Fibroblast of pulmonary artery (primary cell): ENCODE measurements around the gene BTBD8.

Experiments used
- DNase-seq: peaks from one replicate; pipeline ENCODE4 v3.0.0-alpha.2; 2010; ENCODE audit warnings: low read depth
- H3K4me3 ChIP-seq: replicated peaks from 2 replicates; pipeline ENCODE4 v1.5.1; 2011; ENCODE audit warnings: low read depth, mild to moderate bottlenecking, control low read depth, low read length, moderate library complexity
- CTCF ChIP-seq: IDR thresholded peaks from 2 replicates; pipeline ENCODE4 v1.5.1; 2011; ENCODE audit warnings: mild to moderate bottlenecking, control low read depth, low read length, inconsistent platforms; ENCODE audit errors: missing control alignments

Gene BTBD8

GRCh38 chr1:92184632-92185031 is 104.5 kb downstream of the BTBD8 start:
- peak; percentile 79 for DNase-seq
- no peak overlapping the region for H3K4me3 ChIP-seq
- TF ChIP-seq CTCF, result no peak

GRCh38 chr1:92186081-92186480 is 105.9 kb downstream of the BTBD8 start:
- no peak overlapping the region for H3K4me3 ChIP-seq
- no peak for TF ChIP-seq CTCF
- peak; percentile 33 for DNase-seq

- TF ChIP-seq CTCF, result no peak
- no peak overlapping the region for H3K4me3 ChIP-seq
- no peak for DNase-seq
Measured at GRCh38 chr1:92188436-92189255, 108.5 kb downstream of the BTBD8 start.

- TF ChIP-seq CTCF, result no peak
- no peak overlapping the region for H3K4me3 ChIP-seq
- no peak for DNase-seq
Measured at GRCh38 chr1:92191726-92192125, 111.6 kb downstream of the BTBD8 start.

GRCh38 chr1:92192246-92192645 is 112.1 kb downstream of the BTBD8 start:
- no peak for TF ChIP-seq CTCF
- H3K4me3 ChIP-seq, result no peak overlapping the region
- DNase-seq, result no peak

GRCh38 chr1:92194511-92194910 is 114.4 kb downstream of the BTBD8 start:
- DNase-seq, result no peak
- TF ChIP-seq CTCF, result no peak
- H3K4me3 ChIP-seq, result no peak overlapping the region

- H3K4me3 ChIP-seq, result no peak overlapping the region
- peak; percentile 10 for DNase-seq
- TF ChIP-seq CTCF, result no peak
Measured at GRCh38 chr1:92201973-92202372, 121.8 kb downstream of the BTBD8 start.
